Stimulated activated CD8-positive, alpha-beta memory T cell treated with anti-CD3 and anti-CD28 coated beads, Interleukin-7, amount 100 ng/mL, for 48 hours (primary cell): ENCODE results near the gene CFL1.
"Not testable (repeated sequence)": the region's sequence is repeated elsewhere in the genome, so short reads cannot be mapped to it uniquely, and the experiment has no call there.

Experiments used
- DNase-seq, 2 donors: peaks; one replicate each; pipeline ENCODE4 v3.0.0-alpha.2; 2020; ENCODE audit warnings: low read depth in 1 of 2; ENCODE audit errors: extremely low read depth in 1 of 2

CFL1 gene

GRCh38 chr11:65844231-65844872 lies 13.6 kb downstream of the CFL1 start:
- DNase-seq: no peak

GRCh38 chr11:65843811-65844210 lies 14.2 kb downstream of the CFL1 start:
- DNase-seq: no peak

DNA sequence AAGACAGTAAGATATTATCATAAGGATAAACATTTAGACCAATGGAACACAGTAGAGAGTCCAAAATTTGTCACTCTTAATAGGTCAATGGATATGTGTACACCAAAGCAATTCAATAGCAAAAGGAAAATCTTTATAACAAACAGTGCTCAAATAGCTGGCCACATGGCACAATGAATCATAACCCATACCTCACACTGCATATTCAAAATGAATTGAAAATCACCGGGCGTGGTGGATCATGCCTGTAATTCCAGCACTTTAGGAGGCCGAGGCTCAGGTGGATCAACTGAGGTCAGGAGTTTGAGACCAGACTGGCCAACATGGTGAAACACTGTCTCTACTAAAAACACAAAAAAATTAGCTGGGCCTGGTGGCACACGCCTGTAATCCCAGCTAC lies 15.8 kb downstream of the CFL1 start:
- no peak for DNase-seq

DNA sequence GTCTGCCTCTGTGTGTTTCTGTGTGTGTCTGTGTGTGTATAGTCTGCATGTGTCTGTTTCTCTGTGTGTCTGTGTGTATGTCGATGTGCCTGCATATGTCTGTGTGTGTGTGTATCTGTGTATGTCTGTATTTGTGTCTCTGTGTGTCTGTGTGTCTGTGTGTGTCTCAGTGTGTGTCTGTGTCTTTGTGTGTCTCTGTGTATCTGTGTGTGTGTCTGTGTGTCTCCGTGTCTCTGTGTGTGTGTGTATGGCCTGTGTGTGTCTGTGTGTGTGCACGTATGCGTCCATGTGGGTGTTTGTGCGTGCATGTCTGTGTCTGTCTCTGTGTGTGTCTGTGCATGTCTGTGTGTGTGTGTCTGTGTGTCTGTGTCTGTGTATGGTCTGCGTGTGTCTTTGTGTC lies 23.8 kb downstream of the CFL1 start:
- DNase-seq: no peak

DNA sequence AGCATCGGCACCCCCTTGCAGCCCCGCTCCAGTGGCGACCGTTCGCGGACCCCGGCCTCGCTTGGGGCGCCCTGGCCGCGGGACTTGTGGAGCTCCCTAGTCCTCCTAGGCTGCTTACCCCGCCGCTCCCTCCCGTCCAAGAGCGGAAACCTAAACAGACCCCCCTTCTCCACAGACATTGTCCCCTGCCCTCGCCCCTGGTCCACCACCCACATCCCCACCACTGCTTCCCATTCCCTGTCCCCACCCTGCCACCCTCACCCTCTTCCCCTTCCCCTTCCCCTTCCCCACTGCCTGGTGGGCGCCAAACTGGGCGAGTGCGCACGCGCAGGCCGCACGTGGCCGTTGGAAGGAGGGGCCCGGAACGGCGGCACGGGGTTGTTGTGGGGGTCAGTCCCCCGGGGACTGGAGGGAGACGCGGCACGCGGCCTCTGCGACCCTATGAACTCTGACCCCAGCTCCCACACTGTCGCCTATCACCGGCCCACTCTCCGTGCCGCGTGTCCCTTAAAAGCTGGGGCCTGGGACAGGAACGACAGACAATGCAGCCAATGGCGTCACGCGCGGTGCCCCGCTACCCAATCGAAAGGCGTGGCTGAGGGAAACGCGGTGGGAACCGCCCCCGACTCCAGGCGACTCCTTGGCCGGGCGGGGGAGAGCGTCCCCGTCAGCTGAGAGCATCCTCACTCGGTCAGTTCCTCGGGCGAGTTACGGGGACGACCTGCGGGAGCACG lies 24.5 kb downstream of the CFL1 start, which contains the start of gene SNX32:
Gene SNX32, plus strand, starts transcription at position 667 of the 734 bp plus-strand sequence. CDS start 103 bp downstream, outside the sequence.
- peak; percentile 89 to 93 for DNase-seq

- not testable (repeated sequence) for DNase-seq
Measured at GRCh38 chr11:65832231-65832630, 25.7 kb downstream of the CFL1 start.

DNA sequence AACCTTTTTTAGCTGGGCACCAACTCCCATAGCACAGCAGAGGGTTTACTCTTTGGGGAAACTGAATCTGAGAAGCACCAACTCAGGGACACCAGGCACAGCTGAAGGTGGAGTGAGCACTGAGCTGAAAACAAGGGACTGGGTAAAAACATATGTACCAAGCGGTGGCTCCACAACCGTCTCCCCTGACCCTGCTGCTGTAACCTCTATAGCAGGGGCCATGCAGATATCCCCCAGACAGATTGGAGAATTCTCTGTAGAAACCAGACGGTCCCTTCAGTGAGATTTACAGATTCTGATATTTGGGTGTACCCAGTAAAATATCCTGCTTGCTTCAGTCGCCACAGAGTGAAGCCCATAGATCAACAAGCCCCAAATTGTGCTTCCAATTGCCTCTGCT lies 28.5 kb downstream of the CFL1 start:
- DNase-seq: no peak

DNA sequence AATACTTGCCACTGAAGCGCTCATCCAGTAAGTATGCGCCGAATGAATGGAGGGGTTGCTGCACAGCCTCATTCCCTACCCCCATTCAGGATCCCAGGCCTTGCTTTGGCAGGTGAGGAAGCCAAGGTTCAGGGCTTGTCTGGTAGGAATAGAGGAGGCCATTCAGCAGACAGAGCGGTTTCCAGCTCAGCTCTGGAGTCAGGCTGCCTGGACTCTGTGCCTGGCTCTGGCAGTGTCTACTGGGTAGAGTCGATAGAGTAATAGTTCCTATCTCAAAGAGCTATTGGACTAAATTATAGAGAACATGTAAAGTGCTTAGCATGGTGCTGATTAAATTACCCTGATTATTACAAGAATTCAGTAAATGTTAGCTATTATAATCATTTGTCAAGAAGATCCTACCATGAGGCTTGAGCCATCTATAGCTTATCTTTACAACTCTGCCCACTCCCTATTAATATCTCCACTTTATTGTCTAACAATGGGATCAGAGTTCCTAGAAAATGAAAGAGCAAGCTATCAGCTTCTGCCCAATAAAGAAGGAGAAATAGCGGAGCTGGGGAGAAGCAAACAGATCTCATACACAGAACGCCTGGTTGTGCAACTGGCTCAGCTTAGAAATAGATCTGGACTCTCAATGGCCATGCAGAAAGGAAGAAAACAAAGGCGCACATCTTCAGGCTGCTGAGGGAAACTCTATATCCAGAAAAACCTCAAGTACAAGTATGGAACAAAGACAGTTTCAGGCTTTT lies 30.8 kb downstream of the CFL1 start:
- no peak for DNase-seq

GRCh38 chr11:65822776-65823528 lies 35.0 kb downstream of the CFL1 start:
- no peak for DNase-seq

GRCh38 chr11:65821107-65821506 lies 36.9 kb downstream of the CFL1 start:
- no peak for DNase-seq

DNA sequence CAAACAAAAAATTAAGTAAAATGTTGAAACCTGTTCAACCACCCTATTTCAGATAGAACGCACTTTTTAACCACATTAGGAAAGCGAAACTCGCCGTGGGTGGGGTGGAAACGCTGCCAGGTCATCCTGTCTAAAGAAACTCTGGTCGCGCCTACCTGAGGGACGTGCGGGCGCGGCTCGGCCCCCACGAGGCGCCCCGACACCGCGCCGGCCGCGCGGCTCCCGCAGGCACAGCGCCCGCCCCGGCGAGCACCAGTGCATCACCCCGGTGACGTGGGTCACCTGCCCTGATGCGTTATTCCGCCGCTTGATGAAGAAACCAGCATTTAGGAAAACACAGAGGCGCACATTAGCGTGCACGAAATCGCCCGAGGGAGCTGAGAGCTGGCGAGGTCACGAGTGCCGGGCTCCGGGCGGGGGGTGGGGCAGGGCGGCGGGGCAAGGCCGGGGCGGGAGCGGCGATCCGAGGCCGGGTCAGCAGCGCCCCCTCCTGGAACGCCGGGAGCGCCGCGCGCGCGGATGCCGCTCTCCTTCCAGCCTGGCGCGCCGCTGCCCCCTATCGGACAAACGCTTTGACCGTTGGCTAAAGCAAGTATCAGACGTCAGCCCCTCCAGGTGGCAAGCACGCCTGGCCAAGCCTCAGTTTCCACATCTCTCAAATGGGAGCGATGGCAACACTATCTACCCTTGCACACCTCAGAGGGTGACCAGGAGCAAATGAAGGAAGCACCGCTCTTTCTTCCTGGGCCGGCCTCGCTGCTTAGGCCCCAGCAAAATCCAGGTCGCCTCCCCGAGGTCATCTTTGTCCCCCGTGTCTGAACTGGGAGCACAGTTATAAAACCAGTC lies 39.9 kb downstream of the CFL1 start:
- peak; percentile 84 to 85 for DNase-seq

DNA sequence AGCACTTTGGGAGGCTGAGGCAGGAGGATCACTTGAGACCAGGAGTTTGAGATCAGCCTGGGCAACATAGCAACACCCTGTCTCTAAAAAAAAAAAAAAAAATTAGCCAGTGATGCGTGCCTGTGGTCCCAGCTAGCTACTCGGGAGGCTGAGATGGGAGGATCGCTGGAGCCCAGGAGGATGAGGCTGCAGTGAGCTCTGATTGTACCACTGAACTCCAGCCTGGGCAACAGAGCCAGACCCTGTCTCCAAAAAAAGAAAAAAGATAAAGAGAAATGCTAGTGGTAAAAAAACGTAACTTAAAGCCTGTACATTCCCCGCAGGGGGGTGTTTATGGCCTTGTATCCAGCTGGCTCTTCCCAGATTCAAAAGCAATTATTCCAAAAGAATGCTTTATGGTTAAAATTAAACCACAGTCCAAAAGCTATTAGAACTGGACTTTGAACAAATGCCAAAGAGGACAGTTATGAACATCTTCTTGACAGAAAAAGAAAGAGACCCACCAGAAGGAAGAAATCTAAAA lies 40.6 kb downstream of the CFL1 start:
- no peak for DNase-seq

DNA sequence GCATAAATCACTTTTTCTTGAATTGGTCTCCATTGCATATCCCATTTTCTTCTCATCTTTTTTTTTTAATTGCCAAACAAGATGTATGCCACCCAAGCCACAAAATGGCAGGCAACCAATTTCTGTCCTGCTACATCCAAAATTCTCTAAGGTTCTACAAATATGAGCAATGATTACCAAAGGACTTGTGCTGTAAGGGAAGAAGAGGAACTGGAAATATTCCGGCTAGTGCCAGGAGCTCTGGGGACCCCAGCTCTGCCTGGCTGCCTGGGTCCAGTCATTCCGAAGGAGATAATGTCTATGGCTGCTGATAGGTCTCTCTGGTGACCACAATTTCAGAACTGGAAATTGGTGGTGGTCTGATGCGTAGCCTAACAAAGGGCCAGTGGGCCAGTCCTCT lies 41.3 kb downstream of the CFL1 start:
- DNase-seq: no peak

- no peak for DNase-seq
Measured at GRCh38 chr11:65814986-65815565, 42.9 kb downstream of the CFL1 start.

DNA sequence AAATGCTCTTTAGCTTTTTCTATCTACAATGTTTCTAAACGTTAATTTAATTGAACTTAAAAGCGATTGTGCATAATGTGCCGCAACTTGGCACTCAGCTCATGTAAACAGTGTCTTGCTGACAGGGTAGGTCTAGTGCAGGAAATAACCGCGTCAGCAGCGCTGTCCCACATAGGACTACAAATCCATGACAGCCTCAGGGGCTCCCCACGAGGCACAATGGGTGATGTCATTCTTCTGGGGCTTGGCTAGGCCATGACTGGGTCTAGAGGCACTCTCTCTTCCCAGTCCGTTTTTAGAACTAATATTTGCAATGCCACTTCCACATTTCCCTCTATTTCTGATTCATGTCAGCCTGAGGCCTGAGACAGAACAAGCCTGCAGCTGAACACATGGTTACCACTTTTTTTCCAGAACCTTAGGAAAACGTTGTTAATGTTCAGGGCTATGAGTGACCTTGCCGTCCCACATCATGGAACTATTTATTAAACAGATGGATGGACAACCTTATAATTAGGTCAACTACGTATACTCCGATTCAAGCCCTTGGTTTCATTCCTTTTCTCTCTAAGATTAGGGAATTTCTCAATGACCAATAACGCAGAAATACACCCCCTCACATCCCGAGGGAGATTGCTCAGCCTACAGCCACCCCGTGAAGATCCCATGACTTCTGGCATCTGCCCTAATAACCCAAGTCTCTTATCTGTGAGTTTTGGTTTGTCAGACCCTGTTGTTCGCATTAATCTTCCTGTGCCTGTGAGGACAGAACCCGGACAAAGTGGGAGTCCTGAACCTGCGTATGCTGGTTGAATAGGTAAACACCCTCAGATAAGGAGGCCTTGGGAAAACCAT lies 43.6 kb downstream of the CFL1 start:
- no peak for DNase-seq

DNA sequence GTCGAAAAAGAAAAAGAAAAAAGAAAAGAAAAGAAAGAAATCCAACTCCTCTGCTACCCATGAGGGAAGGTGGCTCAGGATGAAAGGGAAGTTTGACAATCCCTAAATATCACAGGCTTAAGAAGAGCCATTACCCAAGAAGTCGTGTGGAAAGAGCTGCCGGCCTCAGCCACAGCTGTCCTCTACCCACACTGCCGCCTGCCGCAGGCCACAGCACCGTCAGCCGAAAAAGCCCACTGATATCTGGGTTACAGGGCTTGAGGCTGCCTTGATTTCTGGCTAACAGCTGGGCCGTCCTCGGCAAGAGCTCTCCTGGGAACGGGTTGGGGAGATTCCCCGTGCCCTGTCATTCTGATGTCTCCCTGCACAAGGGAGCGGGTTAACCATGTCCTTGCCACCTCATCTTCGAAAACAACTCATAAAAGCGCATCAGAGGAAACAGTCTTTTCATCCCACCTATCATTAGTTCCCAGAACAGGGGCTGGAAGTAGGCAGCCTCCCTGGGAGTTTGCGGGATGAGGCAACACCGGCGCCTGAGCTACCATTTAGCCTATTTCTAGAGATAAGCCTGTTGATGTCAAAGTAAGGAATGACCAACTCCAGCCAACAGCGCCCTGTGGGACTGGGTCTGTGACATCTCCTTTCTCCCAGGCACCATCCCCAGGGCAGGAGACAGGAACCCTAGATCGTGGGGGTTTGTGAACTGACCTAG lies 46.1 kb downstream of the CFL1 start:
- no peak for DNase-seq

- no peak for DNase-seq
Measured at GRCh38 chr11:65810046-65810868, 47.7 kb downstream of the CFL1 start.
